ENCODE measurements around the gene MTCL1.

DNA sequence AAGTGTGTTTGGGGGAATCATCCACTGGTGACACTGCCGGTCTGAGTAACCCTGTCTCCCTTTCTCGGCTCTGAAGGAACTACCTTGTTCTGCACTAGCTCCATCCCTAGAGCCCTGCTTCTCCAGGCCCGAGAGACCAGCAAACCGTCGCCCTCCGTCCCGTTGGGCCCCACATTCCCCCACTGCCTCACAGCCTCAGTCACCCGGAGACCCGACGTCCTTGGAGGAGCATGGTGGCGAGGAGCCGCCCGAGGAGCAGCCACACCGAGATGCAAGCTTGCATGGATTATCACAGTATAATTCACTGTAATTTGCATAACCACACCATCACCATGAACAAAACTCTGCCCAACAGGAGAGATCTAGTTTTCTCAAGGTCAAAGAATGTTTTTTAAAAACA, 126.2 kb downstream of the MTCL1 start:
- TF ChIP-seq POLR2A (IDR thresholded peaks at IDR 0.05) = no peak
- TF ChIP-seq, protein P1, sequence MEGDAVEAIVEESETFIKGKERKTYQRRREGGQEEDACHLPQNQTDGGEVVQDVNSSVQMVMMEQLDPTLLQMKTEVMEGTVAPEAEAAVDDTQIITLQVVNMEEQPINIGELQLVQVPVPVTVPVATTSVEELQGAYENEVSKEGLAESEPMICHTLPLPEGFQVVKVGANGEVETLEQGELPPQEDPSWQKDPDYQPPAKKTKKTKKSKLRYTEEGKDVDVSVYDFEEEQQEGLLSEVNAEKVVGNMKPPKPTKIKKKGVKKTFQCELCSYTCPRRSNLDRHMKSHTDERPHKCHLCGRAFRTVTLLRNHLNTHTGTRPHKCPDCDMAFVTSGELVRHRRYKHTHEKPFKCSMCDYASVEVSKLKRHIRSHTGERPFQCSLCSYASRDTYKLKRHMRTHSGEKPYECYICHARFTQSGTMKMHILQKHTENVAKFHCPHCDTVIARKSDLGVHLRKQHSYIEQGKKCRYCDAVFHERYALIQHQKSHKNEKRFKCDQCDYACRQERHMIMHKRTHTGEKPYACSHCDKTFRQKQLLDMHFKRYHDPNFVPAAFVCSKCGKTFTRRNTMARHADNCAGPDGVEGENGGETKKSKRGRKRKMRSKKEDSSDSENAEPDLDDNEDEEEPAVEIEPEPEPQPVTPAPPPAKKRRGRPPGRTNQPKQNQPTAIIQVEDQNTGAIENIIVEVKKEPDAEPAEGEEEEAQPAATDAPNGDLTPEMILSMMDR (IDR thresholded peaks at IDR 0.05) = no peak
- TF ChIP-seq POLR2AphosphoS5 (IDR thresholded peaks at IDR 0.05) = no peak
